Mesothelial cell of epicardium (in vitro differentiated cells): ENCODE measurements around the gene STK10. TPM values are rescaled to one million over a fixed set of nuclear protein-coding genes. Genes with fewer than 3 reads are reported as not detected.

ENCODE experiments used
- DNase-seq, 2 experiments: peaks; one replicate each; pipeline ENCODE4 v3.0.0; 2021; ENCODE audit warnings: low spot score in 2 of 2; ENCODE audit not compliant: unreplicated experiment in 2 of 2
- H3K27ac Mint-ChIP-seq: 2 replicates; pipeline ENCODE4 v1.8.0; 2021; ENCODE audit warnings: mixed read lengths
- H3K27me3 Mint-ChIP-seq: 2 replicates; pipeline ENCODE4 v1.8.0; 2021; ENCODE audit warnings: low read depth, mixed read lengths
- H3K36me3 Mint-ChIP-seq: 2 replicates; pipeline ENCODE4 v1.8.0; 2021; ENCODE audit warnings: mixed read lengths
- H3K4me1 Mint-ChIP-seq: 2 replicates; pipeline ENCODE4 v1.8.0; 2021; ENCODE audit warnings: mixed read lengths
- H3K4me3 Mint-ChIP-seq: 2 replicates; pipeline ENCODE4 v1.8.0; 2021; ENCODE audit warnings: mild to moderate bottlenecking, moderate library complexity, mixed read lengths
- H3K9me3 Mint-ChIP-seq: 2 replicates; pipeline ENCODE4 v1.8.0; 2021; ENCODE audit warnings: mixed read lengths
- CTCF ChIP-seq: fragments of 200-600 bp; sonication (generic); IDR thresholded peaks from one replicate; pipeline ENCODE4 v1.5.0; 2021; ENCODE audit warnings: antibody characterized with exemption; ENCODE audit not compliant: unreplicated experiment
- total RNA-seq: library from RNA; stranded (reverse); gene quantifications from 3 replicates; pipeline ENCODE4 v1.2.1, GENCODE V29; 2021

STK10 gene
- total RNA-seq, 1 donor from 2014 or later: 15.5 TPM

GRCh38 chr5:172107571-172107970, 80.5 kb downstream of the STK10 start:
- Mint-ChIP-seq H3K27ac (peak overlapping the region; percentile 78), H3K4me1 (peaks cover 54% of the 10 kb centered on the region), H3K27me3 (no peaks in the 10 kb centered on the region), H3K4me3 (peak overlapping the region; percentile 65), H3K9me3 (no peaks in the 10 kb centered on the region), H3K36me3 (no peaks in the 10 kb centered on the region)
- DNase-seq: peak in 1 of 2 experiments; percentile 49
- no peak for TF ChIP-seq CTCF

- H3K27ac Mint-ChIP-seq: peak overlapping the region; percentile 78
- peak; percentile 61 to 91 for DNase-seq
- no peaks in the 10 kb centered on the region for H3K9me3 Mint-ChIP-seq
- peaks cover 56% of the 10 kb centered on the region for H3K4me1 Mint-ChIP-seq
- H3K4me3 Mint-ChIP-seq: peak overlapping the region; percentile 65
- no peaks in the 10 kb centered on the region for H3K27me3 Mint-ChIP-seq
- TF ChIP-seq CTCF: peak; percentile 92
- no peaks in the 10 kb centered on the region for H3K36me3 Mint-ChIP-seq
Measured at GRCh38 chr5:172106511-172107356, 81.3 kb downstream of the STK10 start.

- no peaks in the 10 kb centered on the region for H3K36me3 Mint-ChIP-seq
- H3K4me3 Mint-ChIP-seq: no peak overlapping the region
- H3K4me1 Mint-ChIP-seq: peaks cover 47% of the 10 kb centered on the region
- H3K27ac Mint-ChIP-seq: no peak overlapping the region
- no peak for DNase-seq
- no peaks in the 10 kb centered on the region for H3K27me3 Mint-ChIP-seq
- no peaks in the 10 kb centered on the region for H3K9me3 Mint-ChIP-seq
- no peak for TF ChIP-seq CTCF
Measured at GRCh38 chr5:172105811-172106210, 82.2 kb downstream of the STK10 start.

- no peaks in the 10 kb centered on the region for H3K36me3 Mint-ChIP-seq
- H3K9me3 Mint-ChIP-seq: no peaks in the 10 kb centered on the region
- no peak overlapping the region for H3K4me3 Mint-ChIP-seq
- no peak overlapping the region for H3K27ac Mint-ChIP-seq
- H3K27me3 Mint-ChIP-seq: no peaks in the 10 kb centered on the region
- peaks cover 39% of the 10 kb centered on the region for H3K4me1 Mint-ChIP-seq
- no peak for DNase-seq
- TF ChIP-seq CTCF: no peak
Measured at GRCh38 chr5:172104801-172105701, 83.0 kb downstream of the STK10 start.

GRCh38 chr5:172104021-172104420, 84.0 kb downstream of the STK10 start:
- DNase-seq: no peak

More at GRCh38 chr5:172104021-172104420, 84.0 kb downstream of the STK10 start:
- no peak overlapping the region for H3K4me3 Mint-ChIP-seq
- peak overlapping the region; percentile 95 for H3K27ac Mint-ChIP-seq
- H3K4me1 Mint-ChIP-seq: peaks cover 36% of the 10 kb centered on the region
- no peaks in the 10 kb centered on the region for H3K9me3 Mint-ChIP-seq
- no peak for TF ChIP-seq CTCF
- H3K36me3 Mint-ChIP-seq: no peaks in the 10 kb centered on the region
- H3K27me3 Mint-ChIP-seq: no peaks in the 10 kb centered on the region
